Heart left ventricle (tissue), 16 donors: ENCODE data around the gene WWTR1. TPM values are rescaled to one million over a fixed set of nuclear protein-coding genes. Genes with fewer than 3 reads are reported as not detected.
A peak's percentile ranks its signal among the peaks of the same experiment; 100 is the strongest.

Experiments
- ATAC-seq, 4 donors: fragments of 200-7000 bp; cut with Tn5 transposase; one replicate each; pipeline ENCODE4 v1.9.1; 2020 to 2022; ENCODE audit warnings: moderate library complexity in 4 of 4, mild to moderate bottlenecking in 3 of 4, moderate number of reproducible peaks in 1 of 4
- DNase-seq, 5 donors: peaks; one replicate each; pipeline ENCODE4 v3.0.0-alpha.2; 2020
- H3K27ac ChIP-seq, 12 donors: fragments of 200-600 bp; sonication (generic) in 4 of 12; one replicate each; pipeline versions ENCODE4 v1.5.0 to v1.8.0; 2016 to 2022; ENCODE audit warnings: mild to moderate bottlenecking in 2 of 12
- H3K27me3 ChIP-seq, 9 donors: fragments of 200-600 bp; sonication (generic) in 2 of 9; one replicate each; pipeline versions ENCODE4 v1.5.1 to v1.8.0; 2016 to 2022; ENCODE audit warnings: mild to moderate bottlenecking in 3 of 9
- H3K36me3 ChIP-seq, 9 donors: fragments of 200-600 bp; sonication (generic) in 2 of 9; one replicate each; pipeline versions ENCODE4 v1.5.0 to v1.8.0; 2018 to 2022; ENCODE audit warnings: mild to moderate bottlenecking in 2 of 9
- H3K4me1 ChIP-seq, 12 donors: fragments of 200-600 bp; sonication (generic) in 4 of 12; one replicate each; pipeline versions ENCODE4 v1.5.0 to v1.8.0; 2016 to 2022; ENCODE audit warnings: mild to moderate bottlenecking in 3 of 12
- H3K4me3 ChIP-seq, 12 donors: fragments of 200-600 bp; sonication (generic) in 4 of 12; one replicate each; pipeline versions ENCODE4 v1.5.0 to v1.8.0; 2017 to 2022; ENCODE audit warnings: mild to moderate bottlenecking in 9 of 12, moderate library complexity in 4 of 12
- H3K9me3 ChIP-seq, 12 donors: fragments of 200-600 bp; sonication (generic) in 4 of 12; one replicate each; pipeline versions ENCODE4 v1.5.0 to v1.8.0; 2016 to 2022; ENCODE audit warnings: mild to moderate bottlenecking in 1 of 12
- POLR2A ChIP-seq, 2 donors: fragments of 450-650 bp; IDR thresholded peaks; one replicate each; pipeline ENCODE4 v1.6.1; 2017; ENCODE audit warnings: antibody characterized with exemption in 2 of 2, mild to moderate bottlenecking in 2 of 2, moderate library complexity in 2 of 2
- WGBS, 4 donors: extraction: QIAGEN DNeasy Blood & Tissue Kit in 2 of 4; methylation state at CpG; one replicate each; pipeline versions ENCODE4 v1.1.5 to v1.1.7; 2013 to 2018; 5-methylcytosine and 5-hydroxymethylcytosine counted together
- intact Hi-C, 10 donors: fragments of 100-400 bp; cut with DNase I; formaldehyde crosslinking; loops; one replicate each; pipeline versions ENCODE4 v1.11.1 to v1.14.2; 2022
- polyA plus RNA-seq, 2 donors: library from polyadenylated mRNA; stranded (reverse); fragments of 200-250 nt; gene quantifications; one replicate each; pipeline ENCODE4 v1.2.3, GENCODE V29; 2013
- total RNA-seq, 9 donors: library from RNA; depleted of rRNA in 2 of 9; stranded (reverse); fragments of >200 nt in 2 of 9; fragmentation: NEBNext Ultra II Directional in 3 of 9; extraction: Animal tissue kit (Norgen Biotek cat#: 25700) in 3 of 9; gene quantifications; one replicate each; pipeline versions ENCODE4 v1.1.0 to v1.2.4, GENCODE V29; 2016 to 2023
- TF ChIP-seq, protein P1 (sequence below), 12 donors: fragments of 200-600 bp; sonication (generic) in 4 of 12; IDR thresholded peaks; one replicate each; pipeline versions ENCODE4 v1.5.0 to v1.8.0; 2018 to 2022; ENCODE audit warnings: antibody characterized with exemption in 12 of 12, mild to moderate bottlenecking in 5 of 12
- donor health status: ischemic (EF 13 %, LVEDD 7.1; RV severe dilation, severe dysfunction).
- donor health status: healthy with polysubstance abuse.
- donor health status: DM: no; HTN: yes; CAD: no.
- donor health status: DM: no; HTN: no; CAD: no.
- donor health status: ischemic (EF 25% LVEDD 6.9; RV normal size, moderate dysfunction).
- donor health status: ischemic (EF 25% LVEDD 5.7; RV mildly dilated, moderate dysfunction).
- donor health status: healthy.
- donor health status: DM: yes; HTN: yes; CAD: no.
- donor health status: ischemic (EF 35%, LVEDD 5.7; RV mildly dilated, moderate dysfunction).
- donor health status: nonischemic (EF 11% LVEDD 7.7; RV severe dilation, severe dysfunction).
- donor health status: DM: yes; HTN: yes; CAD: no.
- donor health status: PGD.
- donor health status: ischemic (EF 29% LVEDD 5.4; RV normal size, mild dysfunction).
- donor health status: nonischemic (EF 23%, LVEDD 6.1; RV moderate dilation, normal function).

The WWTR1 gene
- total and polyA plus RNA-seq, 11 donors = 14.5 to 71.7 (median 41.2) TPM

DNA sequence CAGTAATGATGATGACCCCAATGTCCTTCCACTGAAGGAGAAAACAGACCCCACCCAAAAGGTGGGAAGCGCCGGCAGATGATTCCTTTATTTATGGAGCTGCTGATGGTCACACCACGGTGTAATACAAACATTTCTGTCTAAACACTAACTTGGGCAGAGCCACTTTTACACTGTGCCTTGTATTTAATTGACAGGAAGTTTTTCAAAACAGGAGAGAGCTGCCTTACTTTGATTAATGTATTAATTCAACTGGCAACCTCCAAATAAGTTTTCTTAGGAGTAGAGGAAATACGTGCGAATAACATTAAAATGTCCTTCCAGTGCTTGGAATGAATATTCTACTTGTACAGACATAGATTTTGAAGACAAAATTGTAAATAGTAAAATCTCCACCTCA lies 70.4 kb downstream of the WWTR1 start:
- peak overlapping the region in 5 of 12 donors; percentile 1 to 84 (median 30) for H3K27ac ChIP-seq
- DNase-seq = no peak
- no peak overlapping the region for H3K4me3 ChIP-seq
- H3K36me3 ChIP-seq = no peaks in the 10 kb centered on the region
- no peaks in the 10 kb centered on the region for H3K9me3 ChIP-seq
- WGBS, 4 donors = 66 to 76% (median 69%) methylated on average over 5 of the region's 5 CpGs
- intact Hi-C loops = no loop called here
- ATAC-seq = no peak
- H3K4me1 ChIP-seq = peaks cover 0 to 91% (median 61%) of the 10 kb centered on the region in 12 donors
- no peak for TF ChIP-seq POLR2A (IDR thresholded peaks at IDR 0.05)
- TF ChIP-seq, protein P1, sequence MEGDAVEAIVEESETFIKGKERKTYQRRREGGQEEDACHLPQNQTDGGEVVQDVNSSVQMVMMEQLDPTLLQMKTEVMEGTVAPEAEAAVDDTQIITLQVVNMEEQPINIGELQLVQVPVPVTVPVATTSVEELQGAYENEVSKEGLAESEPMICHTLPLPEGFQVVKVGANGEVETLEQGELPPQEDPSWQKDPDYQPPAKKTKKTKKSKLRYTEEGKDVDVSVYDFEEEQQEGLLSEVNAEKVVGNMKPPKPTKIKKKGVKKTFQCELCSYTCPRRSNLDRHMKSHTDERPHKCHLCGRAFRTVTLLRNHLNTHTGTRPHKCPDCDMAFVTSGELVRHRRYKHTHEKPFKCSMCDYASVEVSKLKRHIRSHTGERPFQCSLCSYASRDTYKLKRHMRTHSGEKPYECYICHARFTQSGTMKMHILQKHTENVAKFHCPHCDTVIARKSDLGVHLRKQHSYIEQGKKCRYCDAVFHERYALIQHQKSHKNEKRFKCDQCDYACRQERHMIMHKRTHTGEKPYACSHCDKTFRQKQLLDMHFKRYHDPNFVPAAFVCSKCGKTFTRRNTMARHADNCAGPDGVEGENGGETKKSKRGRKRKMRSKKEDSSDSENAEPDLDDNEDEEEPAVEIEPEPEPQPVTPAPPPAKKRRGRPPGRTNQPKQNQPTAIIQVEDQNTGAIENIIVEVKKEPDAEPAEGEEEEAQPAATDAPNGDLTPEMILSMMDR (IDR thresholded peaks at IDR 0.05) = no peak
- no peaks in the 10 kb centered on the region for H3K27me3 ChIP-seq

DNA sequence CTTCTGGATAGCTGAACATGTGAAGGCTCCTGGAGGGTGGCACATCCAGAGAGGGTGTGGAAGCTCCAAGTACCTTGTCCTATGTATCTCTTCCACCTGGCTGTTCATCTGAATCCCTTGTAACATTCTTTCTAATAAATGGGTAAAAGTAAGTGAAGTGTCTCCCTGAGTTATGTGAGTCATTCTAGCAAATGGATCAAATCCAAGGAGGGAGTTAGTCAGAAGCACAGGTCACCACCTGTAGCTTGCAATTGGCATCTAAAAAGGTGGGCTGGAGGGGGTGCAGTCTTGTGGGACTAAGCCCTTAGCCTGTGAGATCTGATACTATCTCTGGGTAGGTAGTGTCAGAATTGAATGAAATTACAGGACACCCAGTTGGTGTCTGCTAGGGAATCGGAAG lies 71.0 kb downstream of the WWTR1 start:
- WGBS, 4 donors = 83 to 93% (median 89%) methylated on average over 1 of the region's 1 CpG
- Histone ChIP-seq H3K36me3 (no peaks in the 10 kb centered on the region), H3K4me3 (no peak overlapping the region), H3K27ac (peak overlapping the region in 4 of 12 donors; percentile 9 to 84 (median 48)), H3K9me3 (no peaks in the 10 kb centered on the region), H3K27me3 (no peaks in the 10 kb centered on the region), H3K4me1 (peaks cover 3 to 91% (median 63%) of the 10 kb centered on the region in 12 donors)
- intact Hi-C loops = no loop called here
- TF ChIP-seq POLR2A (IDR thresholded peaks at IDR 0.05) = no peak
- TF ChIP-seq, protein P1 (IDR thresholded peaks at IDR 0.05) = no peak
- ATAC-seq (peak in 1 of 4 donors; percentile 13), DNase-seq (no peak)

DNA sequence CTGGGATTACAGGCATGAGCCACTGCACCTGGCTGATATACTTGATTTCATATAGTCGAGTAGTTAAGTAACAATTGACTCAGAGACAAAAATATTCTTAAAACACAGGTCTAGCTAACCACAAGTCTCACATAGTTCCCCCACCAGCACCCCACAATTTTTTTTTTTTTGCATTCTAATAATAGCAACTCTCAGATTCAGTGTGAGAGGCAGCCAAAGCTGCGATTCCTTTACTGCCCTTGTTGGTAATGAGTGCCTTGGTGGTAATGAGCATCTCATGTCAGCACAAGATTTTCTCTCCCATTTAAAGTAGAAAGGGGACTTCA lies 72.5 kb downstream of the WWTR1 start:
- no peaks in the 10 kb centered on the region for H3K36me3 ChIP-seq
- no peak overlapping the region for H3K27ac ChIP-seq
- TF ChIP-seq, protein P1 (IDR thresholded peaks at IDR 0.05) = no peak
- no peak for TF ChIP-seq POLR2A (IDR thresholded peaks at IDR 0.05)
- no peak for DNase-seq
- H3K4me3 ChIP-seq = no peak overlapping the region
- 62 to 81% (median 69%) methylated on average over 2 of the region's 2 CpGs for WGBS, 4 donors
- H3K9me3 ChIP-seq = no peaks in the 10 kb centered on the region
- H3K4me1 ChIP-seq = peaks cover 8 to 91% (median 65%) of the 10 kb centered on the region in 12 donors
- intact Hi-C loops = no loop called here
- H3K27me3 ChIP-seq = no peaks in the 10 kb centered on the region
- no peak for ATAC-seq

DNA sequence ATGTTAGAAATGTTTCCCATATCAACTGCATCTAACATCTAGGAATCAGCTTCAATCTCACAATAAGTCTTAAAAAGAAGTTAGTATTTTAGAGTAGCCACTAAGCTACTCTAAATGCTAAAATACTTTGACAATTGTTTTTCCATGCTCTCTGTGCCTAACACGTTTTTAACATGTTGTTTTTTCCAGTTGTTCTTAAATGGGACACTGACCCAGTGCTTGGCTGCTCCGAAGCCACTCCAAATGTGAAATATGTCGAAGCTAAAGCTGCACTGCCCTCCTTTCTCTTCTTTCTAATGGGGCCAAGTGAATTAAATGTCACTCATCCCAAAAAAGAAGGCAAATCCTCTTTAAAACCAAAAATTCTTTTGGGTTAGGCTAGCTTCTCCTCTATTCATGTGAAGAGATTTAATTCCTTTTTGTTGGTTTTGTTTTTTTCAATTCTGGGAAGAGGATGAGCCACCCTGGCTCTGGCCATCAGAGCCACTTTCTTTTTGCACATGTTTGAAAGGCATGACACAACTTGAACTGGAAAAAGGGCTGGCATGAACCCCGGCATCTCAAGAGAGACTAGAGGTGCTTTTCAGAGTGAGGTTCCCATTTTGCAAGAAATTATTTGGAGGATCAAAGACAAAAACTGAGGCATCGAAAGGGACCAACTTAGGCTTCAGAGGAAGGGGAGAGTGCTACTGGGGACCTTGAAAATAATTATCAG lies 73.7 kb downstream of the WWTR1 start:
- 50 to 54% (median 51%) methylated on average over 5 of the region's 5 CpGs for WGBS, 4 donors
- ATAC-seq = no peak
- intact Hi-C loops = loop anchor here in 1 of 10 donors (5.0 kb wide), 1 partner anchor 73 kb away; the partner anchor contains the start of gene WWTR1

More for the DNA sequence above, 73.7 kb downstream of the WWTR1 start:
- peak overlapping the region in 5 of 12 donors; percentile 4 to 75 (median 30) for H3K27ac ChIP-seq
- no peak for TF ChIP-seq POLR2A (IDR thresholded peaks at IDR 0.05)
- TF ChIP-seq, protein P1 (IDR thresholded peaks at IDR 0.05) = no peak
- H3K4me1 ChIP-seq = peaks cover 8 to 91% (median 69%) of the 10 kb centered on the region in 12 donors
- H3K36me3 ChIP-seq = no peaks in the 10 kb centered on the region
- no peak for DNase-seq
- H3K9me3 ChIP-seq = no peaks in the 10 kb centered on the region
- no peaks in the 10 kb centered on the region for H3K27me3 ChIP-seq
- H3K4me3 ChIP-seq = peak overlapping the region in 1 of 12 donors; percentile 4
